HG03558 (cell line): ENCODE data around the gene ADCY10.
"Not testable (repeated sequence)": the region's sequence is repeated elsewhere in the genome, so short reads cannot be mapped to it uniquely, and the experiment has no call there.

ENCODE experiments used
- ATAC-seq: cut with Tn5 transposase; IDR thresholded peaks from one replicate; pipeline ENCODE4 v1.9.1; 2021; ENCODE audit warnings: moderate number of reproducible peaks; ENCODE audit not compliant: unreplicated experiment; ENCODE audit errors: extremely low read depth

Gene ADCY10

DNA sequence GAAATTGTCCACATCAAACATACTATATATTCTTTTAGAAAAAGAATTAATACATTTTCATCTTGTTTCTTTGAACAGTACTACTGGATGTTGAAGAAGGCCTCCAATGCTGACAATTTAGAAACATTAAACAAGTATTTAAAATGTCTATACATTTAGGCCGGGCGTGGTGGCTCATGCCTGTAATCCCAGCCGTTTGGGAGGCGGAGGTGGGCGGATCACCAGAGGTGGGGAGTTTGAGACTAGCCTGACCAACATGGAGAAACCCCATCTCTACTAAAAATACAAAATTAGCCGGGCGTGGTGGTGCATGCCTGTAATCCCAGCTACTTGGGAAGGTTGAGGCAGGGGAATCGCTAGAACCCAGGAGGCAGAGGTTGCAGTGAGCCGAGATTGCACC lies 15.0 kb upstream of the ADCY10 start:
- ATAC-seq, result not testable (repeated sequence)

DNA sequence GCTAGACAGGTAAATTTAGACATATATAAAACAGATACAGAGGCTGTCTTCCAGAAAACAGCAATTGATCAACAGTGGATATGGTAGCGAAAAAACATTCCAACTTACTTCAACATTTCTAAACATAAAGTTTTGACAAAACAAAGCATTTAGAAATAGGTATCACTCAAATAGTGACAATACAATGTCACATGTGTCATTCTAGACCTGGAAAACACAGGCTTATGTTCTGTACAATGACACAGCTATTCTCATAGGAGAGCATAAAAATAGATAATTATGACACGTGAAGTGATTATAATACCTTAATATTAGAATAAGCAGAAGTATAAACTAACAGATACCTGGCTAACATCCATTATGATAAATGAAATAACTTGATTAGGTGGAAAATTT lies 14.5 kb upstream of the ADCY10 start:
- ATAC-seq, result no peak

DNA sequence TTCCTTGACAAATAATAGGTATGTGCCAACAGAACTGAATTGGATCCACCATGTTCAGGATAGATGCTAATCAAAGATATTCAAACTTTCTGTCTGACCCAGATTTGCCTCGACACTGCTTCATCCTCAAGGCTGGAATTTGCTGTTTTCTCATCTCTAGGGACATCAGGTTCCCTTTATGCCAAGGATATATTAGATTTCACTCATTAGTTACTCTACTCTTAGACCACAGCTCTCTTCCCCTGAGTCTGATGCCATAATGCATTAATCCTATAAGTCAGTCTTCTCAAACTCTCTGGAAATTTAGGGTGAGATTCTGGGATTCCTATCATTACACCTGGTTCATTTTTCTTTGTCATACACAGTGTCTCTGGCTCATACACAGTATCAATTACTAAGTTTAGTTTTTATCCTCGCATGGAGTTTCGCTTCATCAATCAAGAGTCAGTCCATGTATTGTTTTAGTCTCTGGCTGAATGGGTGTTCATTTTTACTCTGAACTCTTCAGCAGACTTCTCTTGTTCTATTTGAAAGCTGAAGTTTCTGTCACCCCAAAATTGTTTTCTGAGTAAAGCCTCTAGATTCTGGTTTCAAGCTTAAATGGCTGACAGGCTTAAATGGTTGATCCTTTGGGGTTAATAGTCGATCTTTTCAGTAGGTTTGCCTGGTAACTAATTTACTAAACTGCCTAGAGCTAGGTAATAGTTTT lies 13.3 kb upstream of the ADCY10 start:
- no peak for ATAC-seq

DNA sequence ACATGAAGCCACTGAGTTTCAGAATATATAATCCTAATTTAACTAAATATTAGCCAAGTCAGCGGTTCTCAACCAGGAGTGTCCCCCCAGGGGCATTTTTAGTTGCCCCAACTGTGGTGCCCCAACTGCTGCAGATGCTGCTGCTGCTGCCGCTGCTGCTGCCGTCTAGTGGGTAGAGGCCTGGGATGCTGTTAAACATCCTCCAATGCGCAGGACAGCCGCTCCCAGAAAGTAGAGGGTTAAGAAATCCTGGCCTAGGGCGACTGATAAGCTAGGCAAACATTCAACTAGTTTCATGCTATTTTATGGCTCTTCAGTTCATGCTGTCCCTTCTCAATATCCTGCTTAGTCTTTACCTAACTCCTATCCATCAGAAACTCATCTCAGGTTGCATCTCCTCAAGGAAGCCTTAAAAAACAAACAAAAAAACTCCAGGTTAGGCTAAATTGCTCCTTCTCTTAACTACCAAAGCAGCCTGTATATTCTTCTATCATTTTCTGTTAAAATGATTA lies 12.6 kb upstream of the ADCY10 start:
- ATAC-seq, result no peak

DNA sequence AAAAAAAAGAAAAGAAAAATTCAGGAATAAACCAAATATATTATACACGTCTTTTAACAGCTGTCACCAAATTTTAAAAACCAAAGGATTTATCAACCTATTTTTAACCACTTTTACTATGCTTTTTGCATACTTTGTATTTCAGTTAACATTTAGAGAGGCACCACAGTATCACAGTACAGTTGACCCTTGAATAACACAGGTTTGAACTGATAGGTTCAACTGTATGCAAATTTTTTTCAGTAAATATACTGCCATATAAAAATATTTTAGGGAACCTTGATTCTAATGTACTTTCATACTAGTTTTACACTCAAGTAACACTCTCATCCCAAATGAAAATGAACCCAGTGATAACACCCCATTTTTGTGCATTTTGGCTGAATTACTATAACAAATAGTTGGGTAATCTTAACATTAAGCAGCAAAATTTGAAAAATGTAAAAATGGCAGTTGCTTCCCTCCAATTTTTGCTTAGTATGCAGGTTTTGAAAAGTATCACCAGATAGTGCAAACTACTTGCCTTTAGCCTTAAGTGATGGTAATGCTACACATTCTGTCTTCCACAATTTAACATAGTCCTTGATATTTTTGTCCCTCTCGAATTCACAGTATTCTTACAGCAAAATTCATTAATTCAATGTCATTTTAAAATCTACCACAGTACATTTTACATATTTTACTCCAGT lies 10.8 kb upstream of the ADCY10 start:
- ATAC-seq, result no peak

DNA sequence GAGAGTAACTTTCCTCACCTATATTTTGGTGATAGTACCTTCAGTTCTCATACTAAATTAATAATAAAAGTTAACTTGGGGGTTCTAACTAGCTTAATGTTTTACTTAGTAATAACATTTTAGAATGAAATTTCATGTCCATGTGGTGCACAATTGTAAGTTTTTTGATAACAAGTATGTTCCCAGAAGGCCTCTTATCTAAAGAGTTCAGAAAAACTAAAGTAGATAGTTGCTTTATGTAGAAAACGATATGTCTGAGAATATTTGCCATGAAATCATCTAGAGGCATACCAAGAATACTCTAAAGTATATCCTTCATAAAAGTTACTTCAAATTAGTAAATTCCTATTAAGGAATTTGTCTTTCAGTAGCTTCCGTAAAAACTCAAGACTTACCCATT lies 10.2 kb upstream of the ADCY10 start:
- no peak for ATAC-seq

DNA sequence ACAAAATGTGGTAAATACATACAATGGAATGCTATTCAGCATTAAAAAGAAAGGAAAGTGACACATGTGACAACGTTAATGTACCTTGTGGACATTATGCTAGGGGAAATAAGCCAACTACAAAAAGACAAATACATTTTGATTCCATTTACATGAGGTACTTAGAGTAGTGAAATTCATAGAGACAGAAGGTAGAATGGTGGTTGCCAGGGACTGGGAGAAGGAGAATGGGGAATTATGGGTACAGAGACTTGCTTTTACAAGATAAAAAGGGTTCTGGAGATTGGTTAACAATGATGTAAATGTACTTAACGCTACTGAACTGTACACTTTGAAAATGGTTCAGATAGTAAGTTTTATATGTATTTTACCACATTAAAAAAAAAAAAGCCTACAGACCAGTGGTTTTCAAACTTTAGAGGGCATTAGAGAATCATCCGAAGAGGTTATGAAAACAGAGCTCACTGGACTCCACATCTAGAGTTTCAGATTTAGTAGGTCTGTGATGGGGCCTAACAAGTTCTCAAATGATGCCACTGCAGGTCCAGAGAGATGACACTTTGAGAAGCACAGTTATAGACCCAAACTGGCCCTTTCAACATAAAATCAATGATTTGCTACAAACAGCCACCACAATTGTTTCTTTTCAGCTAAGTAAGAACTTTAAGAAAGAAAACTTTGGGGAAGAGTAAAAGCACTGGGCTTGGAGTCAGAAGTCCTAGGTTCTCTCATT lies 9.6 kb upstream of the ADCY10 start:
- no peak for ATAC-seq

DNA sequence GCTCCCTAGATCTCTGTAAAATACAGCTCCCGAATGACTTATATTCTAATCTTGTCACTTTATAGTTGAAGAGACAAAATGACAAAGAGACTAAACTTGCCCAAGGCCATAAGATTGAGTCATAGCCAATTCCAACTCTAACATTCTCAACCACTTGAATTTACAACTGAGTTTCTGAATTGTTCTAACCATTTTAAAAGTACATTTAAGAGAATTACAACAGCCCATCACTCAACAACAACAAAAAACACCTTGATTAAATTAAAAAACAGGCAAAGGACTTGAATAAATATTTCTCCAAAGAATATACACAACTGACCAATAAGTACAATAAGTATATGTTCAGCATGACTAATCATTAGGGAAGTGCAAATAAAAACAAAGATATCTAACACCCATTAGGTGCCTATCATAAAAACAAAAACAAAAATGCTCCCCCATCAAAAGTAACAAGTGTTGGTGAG lies 8.7 kb upstream of the ADCY10 start:
- ATAC-seq, result no peak

DNA sequence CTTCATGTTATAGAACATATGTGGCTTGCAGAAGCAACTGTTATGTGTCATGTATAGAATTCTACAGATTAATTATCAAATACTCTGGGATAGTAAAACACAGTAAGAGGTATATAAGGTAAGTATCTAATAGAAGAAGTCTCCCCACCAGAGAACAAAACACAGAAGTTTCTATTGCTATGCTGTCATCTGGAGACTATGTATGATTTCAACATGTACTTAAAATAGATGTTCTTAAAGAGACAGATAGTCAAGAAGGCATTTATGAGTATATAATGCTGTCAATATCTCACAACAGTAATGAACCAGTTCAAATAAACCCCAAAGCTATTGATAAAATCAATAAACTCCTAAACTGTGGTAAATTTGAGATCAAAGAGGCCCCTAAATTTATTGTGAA lies 8.1 kb upstream of the ADCY10 start:
- no peak for ATAC-seq

DNA sequence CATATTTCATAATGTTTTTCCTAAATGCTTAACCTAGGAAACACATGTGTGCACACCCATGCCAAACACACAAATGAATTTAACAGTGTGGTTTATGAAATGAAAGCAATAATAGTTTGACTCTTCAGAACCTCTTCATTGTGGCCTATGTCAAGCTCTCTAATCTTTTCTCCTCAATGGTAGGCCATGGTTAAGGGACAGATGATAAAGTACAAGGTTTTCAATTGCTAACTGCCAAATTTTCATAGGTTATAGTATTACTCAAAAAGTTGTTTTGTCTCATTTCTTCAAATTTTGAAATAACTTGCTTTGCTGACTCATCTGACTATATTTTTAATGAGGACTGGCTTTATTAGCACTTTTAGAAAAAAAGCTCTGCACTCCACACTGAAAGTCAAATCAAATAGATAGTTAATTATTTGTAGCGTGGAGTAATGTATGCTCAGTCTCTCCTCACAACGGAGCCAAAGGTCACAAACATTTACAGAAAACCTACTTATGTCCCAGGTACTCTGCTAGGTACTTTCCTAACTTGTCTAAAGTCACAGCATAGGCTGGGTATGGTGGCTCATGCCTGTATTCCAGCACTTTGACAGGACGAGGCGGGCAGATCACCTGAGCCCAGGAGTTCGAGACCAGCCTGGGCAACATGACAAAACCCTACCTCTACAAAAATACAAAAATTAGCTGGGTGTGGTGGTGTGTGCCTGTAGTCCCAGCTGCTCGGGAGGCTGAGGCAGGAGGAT lies 3.0 kb upstream of the ADCY10 start:
- ATAC-seq, result no peak

DNA sequence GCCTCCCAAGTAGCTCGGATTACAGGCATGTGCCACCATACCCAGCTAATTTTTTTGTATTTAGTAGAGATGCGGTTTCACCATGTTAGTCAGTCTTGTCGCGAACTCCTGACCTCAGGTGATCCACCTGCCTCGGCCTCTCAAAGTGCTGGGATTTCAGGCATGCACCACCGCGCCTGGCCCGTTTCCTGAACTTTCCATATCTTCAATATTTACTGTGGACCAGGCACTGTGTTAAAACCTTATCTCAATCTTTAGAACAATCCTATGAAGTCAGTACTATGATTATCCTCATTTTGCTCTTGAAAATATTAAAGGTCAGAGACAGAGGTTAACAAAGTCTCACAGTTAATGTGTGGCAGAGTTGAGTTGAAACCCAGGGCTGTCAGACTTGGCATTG lies 1.6 kb upstream of the ADCY10 start:
- ATAC-seq, result no peak

DNA sequence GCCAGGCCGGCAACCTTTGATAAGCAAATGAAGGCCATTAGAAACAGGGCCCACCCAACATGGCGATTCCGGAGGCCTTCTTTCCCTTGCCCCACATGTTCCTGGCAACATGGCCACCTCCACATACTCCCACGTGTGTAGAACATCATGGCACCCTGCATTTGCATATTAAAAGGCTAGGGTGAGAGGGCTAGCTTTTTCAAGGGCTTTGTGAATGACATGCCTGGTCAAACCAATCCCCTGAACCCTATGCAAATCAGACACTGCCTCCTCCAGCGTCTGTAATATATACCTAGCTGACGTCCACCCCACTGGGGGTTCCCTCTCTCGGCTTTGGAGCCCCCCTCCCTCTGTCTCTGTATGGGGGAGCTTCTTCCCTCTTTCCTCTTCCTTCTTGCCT lies 1.6 kb downstream of the ADCY10 start:
- no peak for ATAC-seq

DNA sequence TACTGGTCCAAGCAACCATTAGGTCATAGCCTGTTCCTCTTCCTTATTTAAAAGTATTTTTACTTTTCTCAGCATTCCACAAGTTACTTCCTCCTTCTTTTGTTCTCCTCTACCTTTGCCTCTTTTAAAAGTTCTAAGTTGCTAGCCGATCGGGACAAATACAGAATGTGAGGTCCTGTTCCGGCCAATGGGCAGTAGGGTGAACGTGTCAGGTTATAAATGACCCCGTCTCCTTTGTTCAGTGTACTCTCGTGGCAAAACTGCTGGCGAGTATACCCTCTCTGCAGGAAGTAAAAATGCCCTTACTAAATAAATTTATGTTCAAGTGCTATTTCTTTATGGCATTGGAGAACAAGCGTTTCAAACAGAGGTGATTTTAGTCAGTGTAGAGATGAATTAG lies 2.5 kb downstream of the ADCY10 start:
- ATAC-seq, result no peak

DNA sequence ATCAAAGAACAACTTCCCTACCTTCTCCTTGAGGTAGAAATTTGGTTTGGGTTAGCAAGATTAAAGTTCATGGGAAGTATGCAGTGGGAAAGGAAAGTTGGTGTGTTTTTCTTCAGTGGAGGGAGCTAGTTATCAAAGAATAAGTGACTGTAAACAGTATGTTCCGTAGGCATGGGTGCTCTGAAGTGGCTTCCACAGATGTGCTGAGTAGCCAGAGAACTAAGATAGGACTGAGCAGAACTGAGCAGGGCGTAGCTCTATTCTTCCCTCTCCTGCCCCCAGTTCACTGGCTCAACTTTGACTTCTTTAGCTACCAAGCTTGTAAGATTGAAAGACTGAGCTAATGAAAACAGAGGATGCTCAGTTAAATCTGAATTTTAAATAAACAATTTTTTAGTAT lies 3.4 kb downstream of the ADCY10 start:
- no peak for ATAC-seq

DNA sequence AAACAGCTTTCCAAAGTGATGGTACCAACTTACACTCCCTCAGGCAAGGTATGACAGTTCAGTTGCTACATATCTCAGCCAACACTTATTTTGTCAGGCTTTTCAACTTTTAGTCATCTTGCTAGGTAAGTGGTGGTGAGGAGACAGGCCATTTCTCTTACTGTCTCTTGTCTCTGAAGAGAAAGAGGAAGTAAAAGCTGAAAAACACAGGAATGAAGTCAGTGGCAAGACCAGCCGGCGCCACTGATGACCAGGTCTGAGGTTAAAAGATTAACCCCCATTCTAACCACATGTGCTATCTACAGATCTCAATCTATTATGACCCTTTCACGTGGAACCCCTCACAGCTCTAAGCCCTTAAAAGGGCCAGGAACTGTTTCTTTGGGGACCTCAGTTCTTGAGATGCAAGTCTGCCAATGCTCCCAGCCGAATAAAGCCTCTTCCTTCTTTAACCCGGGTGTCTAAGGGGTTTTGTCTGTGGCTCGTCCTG lies 4.2 kb downstream of the ADCY10 start:
- ATAC-seq, result no peak

DNA sequence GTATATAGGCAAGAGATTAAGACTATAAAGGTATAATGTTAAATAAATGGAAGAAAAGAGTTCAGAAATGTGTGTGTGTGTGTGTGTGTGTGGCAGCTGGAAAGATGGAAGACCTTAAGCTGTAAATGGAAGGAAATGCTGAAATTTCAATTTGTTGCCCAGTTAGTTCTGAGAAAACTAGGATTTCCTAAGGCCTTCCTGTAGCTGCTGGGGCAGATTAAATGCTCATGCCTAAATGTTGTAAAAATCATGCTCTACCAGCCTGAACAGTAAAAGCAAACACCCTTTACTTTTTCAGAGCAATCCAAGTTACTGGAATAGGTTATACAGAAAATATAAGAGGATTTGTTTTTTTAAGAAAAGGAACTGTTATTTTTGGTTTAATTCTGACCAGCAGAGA lies 8.3 kb downstream of the ADCY10 start:
- ATAC-seq, result no peak

DNA sequence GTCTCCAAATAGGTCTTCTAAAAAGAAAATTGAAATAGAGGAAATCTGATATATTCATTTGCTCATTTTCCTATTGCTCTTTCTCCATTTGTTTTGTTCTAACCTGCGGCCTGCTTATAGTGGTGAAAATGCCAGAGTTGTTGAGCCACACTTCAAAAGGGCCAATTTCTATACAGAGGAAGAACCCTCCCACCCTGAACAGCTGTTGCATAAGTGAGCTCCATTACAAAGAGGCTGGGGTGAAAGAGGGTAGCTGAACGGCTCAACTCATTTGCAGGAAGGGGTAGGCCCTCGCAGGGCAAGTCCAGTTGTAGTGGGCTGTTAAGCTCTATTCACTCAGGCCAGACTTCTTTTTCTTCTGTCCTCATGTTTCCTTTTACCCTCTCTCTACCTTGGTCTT lies 8.8 kb downstream of the ADCY10 start:
- ATAC-seq, result no peak

DNA sequence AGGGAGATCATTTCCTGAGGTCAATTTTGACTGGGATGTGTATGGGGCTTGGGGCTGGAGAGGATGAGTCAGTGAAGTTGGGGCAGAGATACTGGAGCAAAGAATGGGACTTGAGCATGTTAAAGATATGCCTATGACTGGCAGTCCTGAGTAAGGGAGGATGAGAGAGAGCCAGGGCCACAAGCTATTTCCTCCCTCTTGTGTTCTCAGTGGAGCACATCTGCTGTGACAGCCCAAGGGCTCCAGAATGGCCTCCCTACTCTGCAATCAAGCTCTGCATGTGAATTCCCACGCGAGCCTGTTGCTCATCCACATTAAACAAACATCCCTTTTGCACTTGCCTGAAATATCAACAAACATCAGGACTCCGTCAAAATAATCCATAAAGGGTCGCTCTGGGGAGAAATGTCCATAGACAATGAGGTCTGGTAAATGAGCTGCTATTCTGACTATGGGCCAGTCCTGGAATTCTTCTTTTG lies 9.2 kb downstream of the ADCY10 start:
- ATAC-seq, result no peak

DNA sequence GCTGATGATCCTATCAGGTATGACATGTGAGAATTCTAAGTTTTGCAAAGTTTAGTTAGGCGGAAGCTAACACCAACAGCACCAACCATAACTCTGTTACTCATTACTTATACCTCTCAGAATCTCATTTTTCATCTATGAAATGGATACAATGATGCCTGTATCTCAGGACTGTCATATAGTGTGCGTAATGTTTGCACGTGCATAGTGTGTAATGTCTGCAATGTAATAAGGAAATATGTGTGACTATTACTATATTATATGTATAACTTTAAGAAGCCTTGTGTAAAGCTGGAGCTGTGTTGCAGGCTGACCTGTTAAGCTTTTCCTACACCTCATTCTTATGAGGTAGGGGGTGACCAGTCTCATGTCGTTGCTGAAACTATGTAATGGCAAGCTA lies 13.0 kb downstream of the ADCY10 start:
- ATAC-seq, result no peak

DNA sequence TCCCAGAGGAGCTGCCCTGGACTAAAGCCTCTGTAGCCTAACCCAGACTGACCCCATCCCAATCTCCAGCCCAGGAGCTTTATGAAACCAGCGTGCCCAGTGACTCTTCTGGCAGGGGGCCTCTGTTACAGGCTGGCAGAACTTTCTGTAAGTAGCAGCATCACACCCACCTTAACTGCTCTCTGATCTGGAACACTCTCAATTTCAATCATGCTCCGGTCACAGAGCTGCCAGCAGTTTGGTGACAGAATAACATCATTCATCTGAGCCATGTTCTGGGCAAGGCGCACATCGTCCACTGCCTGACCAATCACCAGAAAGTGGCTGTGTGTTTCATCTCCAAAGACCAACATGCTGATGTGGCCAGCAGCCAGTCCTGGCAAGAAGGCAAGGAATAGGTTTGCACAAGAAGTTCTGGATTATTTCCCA lies 14.7 kb downstream of the ADCY10 start:
- ATAC-seq, result no peak
